Endodermal cell (in vitro differentiated cells): Measurements from ENCODE around the gene IL21R. TPM values are rescaled to one million over a fixed set of nuclear protein-coding genes. Genes with fewer than 3 reads are reported as not detected.

ENCODE experiments used
- DNase-seq: peaks from one replicate; pipeline ENCODE4 v3.0.0-alpha.2; 2017
- H3K27ac ChIP-seq: 2 replicates; pipeline ENCODE4 v1.5.1; 2013; ENCODE audit warnings: mild to moderate bottlenecking, low read depth, low read length, moderate library complexity
- H3K27me3 ChIP-seq: 2 replicates; pipeline ENCODE4 v1.6.1; 2013; ENCODE audit warnings: mild to moderate bottlenecking, low read length, moderate library complexity; ENCODE audit not compliant: insufficient read depth, control insufficient read depth, poor library complexity, severe bottlenecking
- H3K36me3 ChIP-seq: 2 replicates; pipeline ENCODE4 v1.7.0; 2013; ENCODE audit warnings: mild to moderate bottlenecking, low read length, moderate library complexity; ENCODE audit not compliant: control insufficient read depth, insufficient read depth
- H3K4me1 ChIP-seq: one replicate; pipeline ENCODE4 v1.7.0; 2013; ENCODE audit warnings: low read length; ENCODE audit not compliant: control insufficient read depth, insufficient read depth
- H3K4me3 ChIP-seq: 2 replicates; pipeline ENCODE4 v1.5.1; 2013; ENCODE audit warnings: mild to moderate bottlenecking, low read length, moderate library complexity
- H3K9ac ChIP-seq: 2 replicates; pipeline ENCODE4 v1.6.1; 2013; ENCODE audit warnings: mild to moderate bottlenecking, low read length, moderate library complexity; ENCODE audit not compliant: poor library complexity, severe bottlenecking; ENCODE audit errors: extremely low read depth
- H3K9me3 ChIP-seq: 2 replicates; pipeline ENCODE4 v1.6.1; 2013; ENCODE audit warnings: mild to moderate bottlenecking, low read length, moderate library complexity; ENCODE audit not compliant: control insufficient read depth
- H3K27ac Mint-ChIP-seq: 2 replicates; pipeline ENCODE4 v1.8.0; 2020; ENCODE audit warnings: mixed read lengths
- H3K27me3 Mint-ChIP-seq: 2 replicates; pipeline ENCODE4 v1.8.0; 2021; ENCODE audit warnings: mild to moderate bottlenecking, mixed read lengths; ENCODE audit not compliant: insufficient read depth
- H3K36me3 Mint-ChIP-seq: 2 replicates; pipeline ENCODE4 v1.8.0; 2020; ENCODE audit warnings: low read depth, mixed read lengths
- H3K4me1 Mint-ChIP-seq: 2 replicates; pipeline ENCODE4 v1.8.0; 2020; ENCODE audit warnings: mixed read lengths
- H3K4me3 Mint-ChIP-seq: 2 replicates; pipeline ENCODE4 v1.8.0; 2020; ENCODE audit warnings: mild to moderate bottlenecking, moderate library complexity, mixed read lengths
- H3K9me3 Mint-ChIP-seq: 2 replicates; pipeline ENCODE4 v1.8.0; 2020; ENCODE audit warnings: mild to moderate bottlenecking, mixed read lengths
- CTCF ChIP-seq: fragments of 200-600 bp; sonication (generic); conservative IDR thresholded peaks from 2 replicates; pipeline ENCODE4 v1.5.0; 2021; ENCODE audit warnings: antibody characterized with exemption, mild to moderate bottlenecking
- WGBS, 2 experiments: methylation state at CpG; one replicate each; pipeline versions ENCODE4 v1.1.5 to v1.1.7; 2013; ENCODE audit warnings: missing lambda C conversion rate in 2 of 2, mixed read lengths in 1 of 2; ENCODE audit not compliant: insufficient coverage in 1 of 2, insufficient read length in 1 of 2; 5-methylcytosine and 5-hydroxymethylcytosine counted together
- total RNA-seq, 2 donors: library from RNA; stranded (reverse); fragmentation: NEBNext Ultra II Directional in 1 of 2; extraction: Animal tissue kit (Norgen Biotek cat#: 25700) in 1 of 2; gene quantifications; 2 replicates in 1 of 2; 3 replicates in 1 of 2; pipeline ENCODE4 v1.2.1, GENCODE V29; 2021

Gene IL21R
- total RNA-seq, 2 donors from 2014 or later: 0.18 TPM; not detected in 1

GRCh38 chr16:27463741-27464591, 62.0 kb downstream of the IL21R start:
- Mint-ChIP-seq H3K4me1 (no peaks in the 10 kb centered on the region), H3K36me3 (peaks cover 57% of the 10 kb centered on the region), H3K27ac (no peak overlapping the region), H3K9me3 (no peaks in the 10 kb centered on the region), H3K4me3 (no peak overlapping the region), H3K27me3 (no peaks in the 10 kb centered on the region)
- no peak for DNase-seq
- peaks cover 85% of the 10 kb centered on the region for H3K36me3 ChIP-seq
- H3K9ac ChIP-seq: no peak overlapping the region
- no peak for TF ChIP-seq CTCF
- peaks cover 15% of the 10 kb centered on the region for H3K9me3 ChIP-seq
- H3K4me1 ChIP-seq: no peaks in the 10 kb centered on the region
- WGBS, 2 experiments: 92 to 98% methylated on average over 13 to 32 of the region's 32 CpGs
- no peak overlapping the region for H3K4me3 ChIP-seq
- H3K27ac ChIP-seq: no peak overlapping the region
- no peaks in the 10 kb centered on the region for H3K27me3 ChIP-seq

GRCh38 chr16:27464626-27465482, 62.9 kb downstream of the IL21R start:
- WGBS, 2 experiments: 95 to 98% methylated on average over 23 to 33 of the region's 33 CpGs
- no peaks in the 10 kb centered on the region for H3K27me3 ChIP-seq
- H3K4me1 Mint-ChIP-seq: no peaks in the 10 kb centered on the region
- H3K36me3 Mint-ChIP-seq: peaks cover 65% of the 10 kb centered on the region
- no peaks in the 10 kb centered on the region for H3K4me1 ChIP-seq
- H3K27ac Mint-ChIP-seq: no peak overlapping the region
- no peaks in the 10 kb centered on the region for H3K9me3 Mint-ChIP-seq
- H3K9me3 ChIP-seq: peaks cover 15% of the 10 kb centered on the region
- no peak overlapping the region for H3K9ac ChIP-seq
- no peak overlapping the region for H3K4me3 Mint-ChIP-seq
- H3K36me3 ChIP-seq: peaks cover 86% of the 10 kb centered on the region
- TF ChIP-seq CTCF: no peak
- no peak for DNase-seq
- H3K27ac ChIP-seq: no peak overlapping the region
- no peak overlapping the region for H3K4me3 ChIP-seq
- H3K27me3 Mint-ChIP-seq: no peaks in the 10 kb centered on the region

GRCh38 chr16:27465483-27465879, 63.5 kb downstream of the IL21R start:
- Mint-ChIP-seq H3K27ac (no peak overlapping the region), H3K36me3 (peaks cover 69% of the 10 kb centered on the region), H3K27me3 (no peaks in the 10 kb centered on the region), H3K9me3 (no peaks in the 10 kb centered on the region), H3K4me1 (no peaks in the 10 kb centered on the region), H3K4me3 (no peak overlapping the region)
- Histone ChIP-seq H3K9me3 (peaks cover 15% of the 10 kb centered on the region), H3K9ac (no peak overlapping the region), H3K27ac (no peak overlapping the region), H3K4me3 (no peak overlapping the region), H3K4me1 (no peaks in the 10 kb centered on the region), H3K27me3 (no peaks in the 10 kb centered on the region), H3K36me3 (peaks cover 89% of the 10 kb centered on the region)
- no peak for DNase-seq
- WGBS, 2 experiments: 92 to 97% methylated on average over 3 to 8 of the region's 8 CpGs
- no peak for TF ChIP-seq CTCF
